GM19455 (cell line): ENCODE results near the gene INHBB.

ENCODE experiments used
- ATAC-seq: cut with Tn5 transposase; IDR thresholded peaks from one replicate; pipeline ENCODE4 v1.9.1; 2021; ENCODE audit not compliant: unreplicated experiment

Gene INHBB

GRCh38 chr2:120354935-120355779, 9.2 kb downstream of the INHBB start:
- ATAC-seq: no peak

GRCh38 chr2:120355780-120356266, 9.9 kb downstream of the INHBB start:
- no peak for ATAC-seq

- ATAC-seq: no peak
Observed at GRCh38 chr2:120357768-120358167, 11.8 kb downstream of the INHBB start.

GRCh38 chr2:120358734-120359465, 13.0 kb downstream of the INHBB start:
- no peak for ATAC-seq

- ATAC-seq: no peak
Observed at GRCh38 chr2:120360307-120360855, 14.4 kb downstream of the INHBB start.

- ATAC-seq: no peak
Observed at GRCh38 chr2:120362926-120363325, 17.0 kb downstream of the INHBB start.

- ATAC-seq: no peak
Observed at GRCh38 chr2:120365236-120365793, 19.4 kb downstream of the INHBB start.

- ATAC-seq: no peak
Observed at GRCh38 chr2:120366698-120367097, 20.8 kb downstream of the INHBB start.

GRCh38 chr2:120367221-120367620, 21.3 kb downstream of the INHBB start:
- ATAC-seq: no peak

- ATAC-seq: no peak
Observed at GRCh38 chr2:120367649-120368048, 21.7 kb downstream of the INHBB start.

- no peak for ATAC-seq
Observed at GRCh38 chr2:120368086-120368485, 22.1 kb downstream of the INHBB start.

GRCh38 chr2:120369250-120369649, 23.3 kb downstream of the INHBB start:
- ATAC-seq: no peak

GRCh38 chr2:120371969-120372625, 26.2 kb downstream of the INHBB start:
- ATAC-seq: no peak

- no peak for ATAC-seq
Observed at GRCh38 chr2:120372816-120373215, 26.9 kb downstream of the INHBB start.

GRCh38 chr2:120373424-120373823, 27.5 kb downstream of the INHBB start:
- no peak for ATAC-seq

GRCh38 chr2:120374821-120375220, 28.9 kb downstream of the INHBB start:
- ATAC-seq: no peak

- ATAC-seq: no peak
Observed at GRCh38 chr2:120375251-120376020, 29.5 kb downstream of the INHBB start.

- no peak for ATAC-seq
Observed at GRCh38 chr2:120376101-120376500, 30.2 kb downstream of the INHBB start.

- ATAC-seq: no peak
Observed at GRCh38 chr2:120376679-120377640, 31.0 kb downstream of the INHBB start.
